K562 (cell line): ENCODE measurements around the gene RIN3. TPM values are rescaled to one million over a fixed set of nuclear protein-coding genes. Genes with fewer than 3 reads are reported as not detected.

ENCODE experiments used
- ATAC-seq: fragments of 200-7000 bp; cut with Tn5 transposase; 3 replicates; pipeline ENCODE4 v1.9.1; 2020; ENCODE audit warnings: moderate library complexity
- BruUV-seq: library from RNA; stranded (reverse); fragments of 400-500 nt; replicated peaks from 2 replicates; lab custom pipeline; 2021; lab: Mats Ljungman, UMichigan
- CTCF ChIA-PET: fragments of 300-600 bp; formaldehyde crosslinking; extraction: SDS; loops from one replicate; lab custom pipeline; 2021; ENCODE audit warnings: low intra/inter-chr PET ratio; lab: Yijun Ruan, JAX
- POLR2A ChIA-PET: fragments of 300-600, 350-650 bp; sonication (Branson Sonifier 250); formaldehyde crosslinking; extraction: SDS; loops from one replicate; lab custom pipeline; 2021; ENCODE audit warnings: antibody characterized with exemption, inconsistent platforms; lab: Yijun Ruan, JAX
- DNase-seq, 4 experiments: peaks; one replicate each; pipeline versions ENCODE4 v3.0.0 to v3.0.0-alpha.2; 2011 to 2018; ENCODE audit warnings: low spot score in 3 of 4, mixed read lengths in 3 of 4; ENCODE audit errors: extremely low read depth in 1 of 4
- FAIRE-seq: peaks from 2 replicates; lab custom pipeline; 2011; peaks lifted over from hg19 to GRCh38; lab: Jason Lieb, UNC
- H2AFZ ChIP-seq: 2 replicates; pipeline ENCODE4 v1.6.0; 2011; ENCODE audit warnings: low read depth, low read length, control low read depth, inconsistent platforms
- H3K27ac ChIP-seq: fragments of 200-600 bp; 3 replicates; pipeline ENCODE4 v1.8.0; 2011; ENCODE audit warnings: low read depth, mild to moderate bottlenecking, control low read depth, inconsistent platforms, low read length, moderate library complexity, mixed read lengths; ENCODE audit errors: extremely low read depth
- H3K27me3 ChIP-seq, 2 experiments: fragments of 300-600 bp in 1 of 2; 2 replicates in 1 of 2; 3 replicates in 1 of 2; pipeline versions ENCODE4 v1.6.0 to v1.8.0; 2011; ENCODE audit warnings: inconsistent platforms in 2 of 2, low read length in 2 of 2, mild to moderate bottlenecking in 1 of 2, mixed read lengths in 1 of 2, moderate library complexity in 1 of 2; ENCODE audit not compliant: control insufficient read depth in 2 of 2, insufficient read depth in 2 of 2
- H3K36me3 ChIP-seq: fragments of 300-600 bp; 3 replicates; pipeline ENCODE4 v1.8.0; 2011; ENCODE audit warnings: mild to moderate bottlenecking, low read length, inconsistent platforms; ENCODE audit not compliant: control insufficient read depth, insufficient read depth
- H3K4me1 ChIP-seq, 2 experiments: fragments of 200-600 bp in 1 of 2; replicated peaks in 1 of 2; 2 replicates in 1 of 2; 3 replicates in 1 of 2; pipeline versions ENCODE4 v1.5.1 to v1.8.0; 2011; ENCODE audit warnings: inconsistent platforms in 2 of 2, low read length in 2 of 2, mild to moderate bottlenecking in 1 of 2, mixed read lengths in 1 of 2, moderate library complexity in 1 of 2; ENCODE audit not compliant: control insufficient read depth in 2 of 2, insufficient read depth in 2 of 2
- H3K4me2 ChIP-seq: 2 replicates; pipeline ENCODE4 v1.6.1; 2011; ENCODE audit warnings: low read length, control low read depth, inconsistent platforms, mixed read lengths; ENCODE audit not compliant: insufficient read depth
- H3K4me3 ChIP-seq: fragments of 200-600 bp; sonication (generic), shearing (Covaris generic); 2 replicates; pipeline ENCODE4 v1.5.1; 2016; ENCODE audit warnings: control low read depth, inconsistent platforms
- H3K79me2 ChIP-seq: fragments of 200-600 bp; 3 replicates; pipeline ENCODE4 v1.8.0; 2011; ENCODE audit warnings: low read length, inconsistent platforms; ENCODE audit not compliant: control insufficient read depth, insufficient read depth
- H3K9ac ChIP-seq, 2 experiments: 2 replicates each; pipeline versions ENCODE4 v1.6.0 to v1.6.1; 2011; ENCODE audit warnings: low read depth in 2 of 2, low read length in 2 of 2, control low read depth in 1 of 2, inconsistent platforms in 1 of 2, mild to moderate bottlenecking in 1 of 2, mixed read lengths in 1 of 2; ENCODE audit not compliant: insufficient read depth in 1 of 2
- H3K9me1 ChIP-seq: one replicate; pipeline ENCODE4 v1.6.0; 2011; ENCODE audit warnings: inconsistent platforms, mild to moderate bottlenecking, low read length, moderate library complexity; ENCODE audit not compliant: control insufficient read depth, insufficient read depth
- H3K9me3 ChIP-seq: replicated peaks from 2 replicates; pipeline ENCODE4 v1.5.1; 2011; ENCODE audit warnings: low read depth, low read length, inconsistent platforms; ENCODE audit not compliant: control insufficient read depth, insufficient read depth
- H4K20me1 ChIP-seq: replicated peaks from 2 replicates; pipeline ENCODE4 v1.6.1; 2011; ENCODE audit warnings: low read length, inconsistent platforms, mixed read lengths; ENCODE audit not compliant: control insufficient read depth, insufficient read depth
- CBX3 ChIP-seq, 2 experiments: IDR thresholded peaks; 1 replicate in 1 of 2; 2 replicates in 1 of 2; pipeline ENCODE4 v1.6.1; 2012; ENCODE audit warnings: inconsistent platforms in 2 of 2, low read length in 2 of 2, borderline replicate concordance in 1 of 2, control low read depth in 1 of 2
- CHD7 ChIP-seq: fragments of 200-600 bp; sonication (generic); IDR thresholded peaks from one replicate; pipeline ENCODE4 v1.6.1; 2012; ENCODE audit warnings: mild to moderate bottlenecking, low read depth, low read length, inconsistent platforms
- DLX4 ChIP-seq: fragments of 250-450 bp; sonication (Bioruptor Pico); IDR thresholded peaks from 2 replicates; pipeline ENCODE4 v1.6.1; 2021; ENCODE audit warnings: mild to moderate bottlenecking
- USF1 ChIP-seq: sonication (generic); formaldehyde crosslinking; IDR thresholded peaks from 2 replicates; pipeline ENCODE4 v1.9.0; 2022; ENCODE audit warnings: mild to moderate bottlenecking, missing genetic modification reagents
- USF2 ChIP-seq: sonication (generic); formaldehyde crosslinking; IDR thresholded peaks from 2 replicates; pipeline ENCODE4 v1.5.0; 2020; ENCODE audit warnings: missing genetic modification reagents
- ZNF280B ChIP-seq: fragments of 250-450 bp; sonication (Bioruptor Pico); IDR thresholded peaks from 2 replicates; pipeline ENCODE4 v1.5.1; 2021; ENCODE audit warnings: mild to moderate bottlenecking
- WGBS: fragments of 100-300 bp; shearing (Covaris generic); methylation state at CpG from one replicate; pipeline ENCODE4 v1.1.6; 2016; ENCODE audit warnings: low coverage, mixed read lengths; ENCODE audit not compliant: insufficient coverage; ENCODE audit errors: missing lambda C conversion rate; 5-methylcytosine and 5-hydroxymethylcytosine counted together
- in situ Hi-C: fragments of 300-500 bp; cut with MboI; formaldehyde crosslinking; loops from 4 replicates; pipeline ENCODE4 v1.15.0; 2018; ENCODE audit warnings: inconsistent platforms, mixed read lengths
- intact Hi-C: fragments of 100-400 bp; cut with micrococcal nuclease; formaldehyde crosslinking; loops from 2 replicates; pipeline ENCODE4 v1.14.2; 2022
- polyA plus RNA-seq, 8 experiments: library from polyadenylated mRNA; depleted of rRNA in 4 of 8; stranded (reverse) in 5 of 8; unstranded in 3 of 8; fragments of >200 nt; fragmentation: Nextera tagmentation in 2 of 8; fragmentation: Illumina TruSeq in 1 of 8; extraction: Ambion mirVana in 2 of 8; extraction: Trizol in 1 of 8; gene quantifications; 2 replicates each; pipeline versions ENCODE4 v1.2.1 to v1.2.3, GENCODE V29; 2011 to 2014; ENCODE audit warnings: inconsistent platforms in 1 of 8, missing spikeins in 1 of 8
- total RNA-seq, 7 experiments: library from RNA; depleted of rRNA in 6 of 7; stranded (reverse); fragments of >200 nt in 6 of 7; fragmentation: Illumina TruSeq in 2 of 7; extraction: Trizol in 2 of 7; gene quantifications; 2 replicates each; pipeline versions ENCODE4 v1.2.1 to v1.2.3, GENCODE V29; 2011 to 2021; ENCODE audit warnings: low replicate concordance in 1 of 7

RIN3 gene
- total and polyA plus RNA-seq, 9 of the 15 experiments (the other 6 are each of a cell fraction or from before 2014, with no cell fraction given), result 0.01 to 0.49 (median 0.08) TPM; not detected in 5

- Histone ChIP-seq H2AFZ (no peak overlapping the region), H3K9ac (no peak overlapping the region), H3K4me1 (no peaks in the 10 kb centered on the region; a peak in 1 of 5 replicates), H3K4me3 (no peak overlapping the region), H3K27me3 (peaks cover 0 to 12% of the 10 kb centered on the region in 2 experiments; a peak in 2 of 5 replicates), H3K27ac (no peak overlapping the region), H3K9me1 (no peaks in the 10 kb centered on the region), H4K20me1 (no peaks in the 10 kb centered on the region), H3K4me2 (no peak overlapping the region), H3K9me3 (no peaks in the 10 kb centered on the region), H3K79me2 (no peaks in the 10 kb centered on the region), H3K36me3 (no peaks in the 10 kb centered on the region)
- in situ Hi-C loops, result no loop called here
- no TSS peak for BruUV-seq
- POLR2A ChIA-PET, result no interaction called here
- CTCF ChIA-PET, result no interaction called here
- intact Hi-C loops, result no loop called here
- no peak for ATAC-seq
- DNase-seq, result peak in 3 of 4 experiments; percentile 11 to 17 (median 16)
- FAIRE-seq, result no peak
- 0% methylated on average over 1 of the region's 3 CpGs for WGBS
- TF ChIP-seq USF1 (CRISPR knock-in tag) (peak; percentile 88), USF2 (CRISPR knock-in tag) (peak; percentile 84), DLX4 (CRISPR knock-in tag) (no peak), CHD7 (no peak), ZNF280B (CRISPR knock-in tag) (no peak), CBX3 (IDR thresholded peaks at IDR 0.05; ENCODE audit: borderline replicate concordance in 1 of 2, low read length in 2 of 2) (no peak)
These were observed 70.6 kb downstream of the RIN3 start for GRCh38 chr14:92584220-92584619.
